Aorta (tissue), 5 donors: ENCODE measurements around the gene SDCCAG8. TPM values are rescaled to one million over a fixed set of nuclear protein-coding genes. Genes with fewer than 3 reads are reported as not detected.

Source experiments
- ATAC-seq: fragments of 200-7000 bp; cut with Tn5 transposase; one replicate; pipeline ENCODE4 v1.9.1; 2022; ENCODE audit warnings: moderate library complexity; ENCODE audit not compliant: low FRiP score
- DNase-seq, 2 donors: peaks; one replicate each; pipeline ENCODE4 v3.0.0-alpha.2; 2020
- H3K27ac ChIP-seq, 2 donors: one replicate each; pipeline ENCODE4 v1.5.1; 2013; ENCODE audit warnings: low read length in 2 of 2, mild to moderate bottlenecking in 2 of 2, moderate library complexity in 2 of 2, control low read depth in 1 of 2, inconsistent platforms in 1 of 2, low read depth in 1 of 2
- H3K27me3 ChIP-seq, 2 donors: one replicate each; pipeline ENCODE4 v1.6.1; 2013; ENCODE audit warnings: control low read depth in 1 of 2, low read length in 1 of 2, mild to moderate bottlenecking in 1 of 2, moderate library complexity in 1 of 2; ENCODE audit not compliant: insufficient read depth in 2 of 2, control insufficient read depth in 1 of 2
- H3K36me3 ChIP-seq, 2 donors: one replicate each; pipeline ENCODE4 v1.6.1; 2013; ENCODE audit warnings: control low read depth in 1 of 2, low read length in 1 of 2, mild to moderate bottlenecking in 1 of 2; ENCODE audit not compliant: insufficient read depth in 2 of 2, control insufficient read depth in 1 of 2
- H3K4me1 ChIP-seq, 2 donors: one replicate each; pipeline ENCODE4 v1.6.1; 2013; ENCODE audit warnings: low read length in 2 of 2, control low read depth in 1 of 2, mild to moderate bottlenecking in 1 of 2, moderate library complexity in 1 of 2; ENCODE audit not compliant: insufficient read depth in 2 of 2, control insufficient read depth in 1 of 2
- H3K4me3 ChIP-seq, 2 donors: one replicate each; pipeline ENCODE4 v1.5.1; 2013; ENCODE audit warnings: low read length in 2 of 2, control low read depth in 1 of 2, mild to moderate bottlenecking in 1 of 2
- H3K9me3 ChIP-seq: one replicate; pipeline ENCODE4 v1.6.1; 2013; ENCODE audit warnings: mild to moderate bottlenecking, low read length; ENCODE audit not compliant: control insufficient read depth
- WGBS, 2 donors: extraction: QIAGEN DNeasy Blood & Tissue Kit; methylation state at CpG; one replicate each; pipeline ENCODE4 v1.1.7; 2013; 5-methylcytosine and 5-hydroxymethylcytosine counted together
- intact Hi-C, 2 donors: fragments of 100-400 bp; cut with DNase I; formaldehyde crosslinking; loops; one replicate each; pipeline versions ENCODE4 v1.14.2 to v1.15.0; 2022
- polyA plus RNA-seq, 2 donors: library from polyadenylated mRNA; stranded (reverse); fragments of 200-250 nt; gene quantifications; one replicate each; pipeline ENCODE4 v1.2.3, GENCODE V29; 2013
- total RNA-seq, 2 donors: library from RNA; stranded (reverse); fragmentation: NEBNext Ultra II Directional; extraction: Animal tissue kit (Norgen Biotek cat#: 25700); gene quantifications; one replicate each; pipeline ENCODE4 v1.2.1, GENCODE V29; 2021
- donor health status: healthy with polysubstance abuse.
- donor health status: Bipolar disorder and iron deficiency.
- donor health status: DM: no; HTN: no; CAD: no.
- donor health status: DM: no; HTN: no; CAD: no.
- donor health status: DM: yes; HTN: yes; CAD: no.

SDCCAG8 gene
- total and polyA plus RNA-seq, 4 donors, result 23.2 to 93.4 (median 32.1) TPM

DNA sequence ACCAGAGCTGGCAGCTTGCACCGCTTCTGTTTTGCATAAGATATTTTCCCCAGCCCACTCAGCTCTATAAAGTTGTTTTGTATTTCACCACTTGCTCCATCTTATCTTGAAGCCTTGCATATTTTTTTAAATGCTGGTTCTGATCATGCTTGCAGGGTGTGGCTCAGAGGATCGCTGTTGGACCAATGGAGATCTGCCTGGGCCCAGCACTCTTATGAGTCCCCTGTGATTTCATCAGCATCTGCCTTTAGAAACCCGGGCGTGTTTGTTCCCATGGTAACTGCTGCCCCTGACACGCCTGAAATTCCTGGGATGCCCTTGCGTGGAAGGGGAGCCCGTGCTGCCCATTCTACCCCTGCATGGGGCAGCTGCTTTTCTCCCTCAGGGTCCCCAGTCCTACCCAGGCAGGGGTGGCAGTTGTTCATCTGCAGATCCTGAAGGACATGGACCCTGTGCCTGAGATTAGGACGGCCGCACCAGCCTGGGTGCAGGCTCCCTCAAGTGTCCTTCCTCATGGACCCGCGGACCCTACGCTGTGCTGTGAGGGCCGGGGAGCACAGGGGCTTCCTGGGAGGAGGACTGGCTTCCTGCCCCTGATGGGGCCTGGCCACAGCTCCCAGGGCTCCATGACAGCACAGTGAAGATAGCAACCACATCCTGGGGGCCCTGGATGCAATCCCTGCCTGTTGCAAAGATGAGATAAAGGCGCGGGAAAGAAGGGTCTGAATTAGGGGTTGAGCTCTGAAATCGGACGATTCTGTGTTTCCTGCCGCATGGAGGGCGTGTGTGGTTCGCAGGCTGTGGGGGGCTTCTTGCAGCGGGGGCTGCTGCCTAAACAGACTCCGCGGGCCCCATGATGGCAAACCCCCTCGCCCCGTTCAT, 226.5 kb downstream of the SDCCAG8 start:
- Histone ChIP-seq H3K27me3 (no peaks in the 10 kb centered on the region), H3K4me1 (no peaks in the 10 kb centered on the region), H3K9me3 (no peaks in the 10 kb centered on the region), H3K27ac (no peak overlapping the region), H3K4me3 (no peak overlapping the region), H3K36me3 (no peaks in the 10 kb centered on the region)
- WGBS, 2 donors, result 44% methylated on average over 25 of the region's 25 CpGs
- ATAC-seq (peak; percentile 51), DNase-seq (no peak)
- intact Hi-C loops, result no loop called here

DNA sequence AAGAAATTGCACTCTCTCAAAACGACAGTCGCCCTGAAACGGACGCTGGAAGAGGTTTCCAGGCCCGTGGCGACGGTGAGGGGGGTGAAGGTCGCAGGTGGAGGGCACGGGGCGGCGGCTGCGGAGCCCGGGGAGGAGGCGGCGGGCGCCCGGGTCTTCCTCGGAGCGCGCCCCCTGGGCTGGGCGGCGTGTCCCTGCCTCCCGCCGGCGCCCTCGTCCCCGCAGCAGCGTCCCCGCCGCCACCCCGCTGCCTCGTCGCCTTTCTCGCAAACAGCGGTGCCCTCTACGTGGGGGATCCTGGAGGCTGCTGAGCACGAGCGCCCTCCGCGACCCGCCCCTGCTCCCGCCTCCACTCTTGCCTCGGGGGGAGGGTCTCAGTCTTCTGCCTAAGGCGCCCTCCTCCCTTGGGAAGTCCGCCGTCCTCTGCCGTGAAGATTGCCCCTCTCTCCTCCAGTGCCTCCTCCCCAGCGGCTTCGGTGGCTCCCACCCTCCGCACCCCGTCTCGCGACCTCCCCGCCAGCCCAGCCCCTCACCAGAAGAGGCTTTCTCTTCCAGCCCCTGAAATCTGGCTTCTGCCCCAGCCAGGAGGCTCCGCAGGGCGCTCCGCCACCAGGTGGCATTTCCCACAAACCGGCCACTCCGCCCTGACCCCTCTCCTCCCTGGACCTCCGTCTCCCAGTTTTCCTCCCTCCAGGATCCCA, 227.4 kb downstream of the SDCCAG8 start:
- DNase-seq, result peak in 1 of 2 donors; percentile 73
- Histone ChIP-seq H3K4me3 (no peak overlapping the region), H3K27ac (no peak overlapping the region), H3K4me1 (no peaks in the 10 kb centered on the region), H3K27me3 (no peaks in the 10 kb centered on the region), H3K9me3 (no peaks in the 10 kb centered on the region), H3K36me3 (no peaks in the 10 kb centered on the region)
- peak; percentile 37 for ATAC-seq
- WGBS, 2 donors, result 14 to 17% methylated on average over 40 to 60 of the region's 60 CpGs
- intact Hi-C loops, result no loop called here

- H3K27ac ChIP-seq, result no peak overlapping the region
- no peaks in the 10 kb centered on the region for H3K9me3 ChIP-seq
- H3K27me3 ChIP-seq, result no peaks in the 10 kb centered on the region
- no peak for ATAC-seq
- WGBS, 2 donors, result 96 to 97% methylated on average over 16 of the region's 16 CpGs
- no peaks in the 10 kb centered on the region for H3K4me1 ChIP-seq
- intact Hi-C loops, result no loop called here
- H3K36me3 ChIP-seq, result no peaks in the 10 kb centered on the region
- DNase-seq, result no peak
- no peak overlapping the region for H3K4me3 ChIP-seq
These were observed 228.1 kb downstream of the SDCCAG8 start for GRCh38 chr1:243483952-243484351.

DNA sequence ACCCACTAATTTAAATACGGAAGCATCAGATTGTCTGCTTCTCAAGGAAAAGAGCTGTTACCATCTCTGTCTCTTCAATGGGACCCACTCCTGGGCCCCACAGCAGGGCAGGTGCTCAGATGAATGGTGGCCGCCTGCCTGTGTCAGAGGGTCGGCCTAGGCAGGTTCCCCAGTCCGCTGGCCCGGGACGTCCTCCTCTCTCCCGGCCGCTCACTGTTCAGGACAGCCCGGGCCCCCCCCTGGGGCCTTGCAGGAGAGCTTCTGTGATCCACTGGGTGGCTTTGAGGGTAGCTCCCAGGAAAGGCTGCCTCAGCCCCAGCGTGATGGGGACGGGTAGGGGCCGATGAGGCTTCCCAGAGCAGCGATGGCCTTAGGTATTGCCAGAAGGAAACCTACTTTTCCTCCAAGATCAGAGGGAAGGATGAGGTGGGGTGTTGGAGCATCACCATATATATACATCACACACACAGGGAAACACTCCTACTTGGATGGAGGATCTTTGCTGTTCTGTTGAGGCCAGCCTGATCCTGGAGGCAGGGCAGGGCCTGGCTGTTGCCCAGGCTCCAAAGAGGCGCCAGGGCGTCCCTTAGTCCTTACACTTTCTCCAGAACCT, 231.3 kb downstream of the SDCCAG8 start:
- 90 to 96% methylated on average over 15 of the region's 15 CpGs for WGBS, 2 donors
- DNase-seq (no peak), ATAC-seq (no peak)
- Histone ChIP-seq H3K36me3 (no peaks in the 10 kb centered on the region), H3K27ac (no peak overlapping the region), H3K4me3 (no peak overlapping the region), H3K27me3 (no peaks in the 10 kb centered on the region), H3K9me3 (no peaks in the 10 kb centered on the region), H3K4me1 (no peaks in the 10 kb centered on the region)
- intact Hi-C loops, result no loop called here

DNA sequence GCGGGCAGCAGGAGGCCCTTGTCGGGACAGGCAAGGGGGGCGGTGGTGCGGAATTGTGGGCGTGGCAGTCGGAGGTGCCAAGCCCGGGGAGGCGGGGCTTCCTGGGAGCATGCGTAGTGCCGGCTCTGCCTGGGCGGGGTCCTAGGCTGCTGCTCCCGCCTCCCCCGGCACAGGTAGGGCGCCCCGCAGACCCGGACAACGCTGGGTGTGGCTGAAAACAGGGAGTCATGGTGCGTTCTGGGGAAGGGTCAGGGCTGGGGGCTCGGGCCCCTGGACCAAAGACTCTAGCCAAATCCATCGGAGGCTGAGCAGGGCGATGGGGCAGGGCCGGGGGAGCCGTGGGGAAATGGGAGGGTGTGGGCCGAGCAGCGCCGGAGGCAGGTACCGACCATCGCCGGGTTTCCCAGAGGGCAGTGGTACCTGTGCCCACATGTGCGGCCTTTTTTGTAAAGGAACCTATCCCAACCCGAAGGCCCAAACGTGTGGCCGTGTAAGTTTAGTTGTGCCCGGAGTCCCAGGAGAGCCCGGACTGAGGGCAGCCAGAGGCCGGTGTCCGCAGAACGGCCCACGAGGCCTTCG, 231.9 kb downstream of the SDCCAG8 start:
- Histone ChIP-seq H3K36me3 (no peaks in the 10 kb centered on the region), H3K4me3 (no peak overlapping the region), H3K9me3 (no peaks in the 10 kb centered on the region), H3K4me1 (no peaks in the 10 kb centered on the region), H3K27me3 (no peaks in the 10 kb centered on the region), H3K27ac (no peak overlapping the region)
- ATAC-seq (peak; percentile 3), DNase-seq (no peak)
- intact Hi-C loops, result no loop called here
- WGBS, 2 donors, result 77 to 81% methylated on average over 40 of the region's 40 CpGs

GRCh38 chr1:243488459-243489157, 232.8 kb downstream of the SDCCAG8 start:
- no peaks in the 10 kb centered on the region for H3K9me3 ChIP-seq
- intact Hi-C loops, result no loop called here
- ATAC-seq (no peak), DNase-seq (no peak)
- 90 to 91% methylated on average over 20 of the region's 20 CpGs for WGBS, 2 donors
- H3K4me3 ChIP-seq, result no peak overlapping the region
- no peaks in the 10 kb centered on the region for H3K27me3 ChIP-seq
- no peak overlapping the region for H3K27ac ChIP-seq
- no peaks in the 10 kb centered on the region for H3K4me1 ChIP-seq
- H3K36me3 ChIP-seq, result no peaks in the 10 kb centered on the region

DNA sequence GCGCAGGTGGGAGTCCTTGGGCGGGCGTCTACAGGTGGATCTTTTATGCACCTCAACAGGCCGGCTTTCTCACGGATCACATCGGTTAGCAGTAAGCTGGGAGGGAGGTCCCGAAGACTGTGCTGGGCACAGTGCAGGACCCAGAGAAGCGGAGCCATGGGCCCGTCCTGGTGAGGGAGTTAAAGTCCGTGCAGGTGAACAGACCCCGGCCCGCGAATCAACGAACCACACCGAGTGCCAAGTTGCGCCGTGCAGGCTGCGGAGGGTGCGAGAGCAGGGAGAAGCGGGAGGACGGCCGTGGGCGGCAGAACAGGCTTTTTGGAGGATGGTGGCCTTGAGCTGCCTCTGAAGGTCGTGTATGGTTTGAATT, 233.3 kb downstream of the SDCCAG8 start:
- intact Hi-C loops, result no loop called here
- WGBS, 2 donors, result 95% methylated on average over 24 of the region's 24 CpGs
- Histone ChIP-seq H3K9me3 (no peaks in the 10 kb centered on the region), H3K4me3 (no peak overlapping the region), H3K4me1 (no peaks in the 10 kb centered on the region), H3K36me3 (no peaks in the 10 kb centered on the region), H3K27ac (no peak overlapping the region), H3K27me3 (no peaks in the 10 kb centered on the region)
- ATAC-seq, result no peak
- DNase-seq, result peak in 1 of 2 donors; percentile 47
